Activated CD8-positive, alpha-beta memory T cell treated with anti-CD3 and anti-CD28 coated beads for 24 hours (primary cell): ENCODE data around the gene DUSP28.

Experiments used
- DNase-seq: peaks from one replicate; pipeline ENCODE4 v3.0.0-alpha.2; 2020

Gene DUSP28

GRCh38 chr2:240601061-240601830 is 41.1 kb downstream of the DUSP28 start:
- no peak for DNase-seq

GRCh38 chr2:240601831-240602160 is 41.6 kb downstream of the DUSP28 start:
- DNase-seq, result no peak

GRCh38 chr2:240602266-240603050 is 42.3 kb downstream of the DUSP28 start:
- DNase-seq, result no peak

- no peak for DNase-seq
These were observed 43.1 kb downstream of the DUSP28 start for GRCh38 chr2:240603081-240603835.

- no peak for DNase-seq
These were observed 43.7 kb downstream of the DUSP28 start for GRCh38 chr2:240603846-240604245.

GRCh38 chr2:240604291-240604938 is 44.3 kb downstream of the DUSP28 start:
- no peak for DNase-seq

- no peak for DNase-seq
These were observed 45.0 kb downstream of the DUSP28 start for GRCh38 chr2:240604939-240605716.

- no peak for DNase-seq
These were observed 45.9 kb downstream of the DUSP28 start for GRCh38 chr2:240605867-240606743.

GRCh38 chr2:240611601-240612210 is 51.5 kb downstream of the DUSP28 start:
- no peak for DNase-seq
